ENCODE results near the gene TP63.

TP63 gene

GRCh38 chr3:189787632-189788031 is 156.4 kb downstream of the TP63 start:
- no peaks in the 10 kb centered on the region for H3K4me1 ChIP-seq (ENCODE audit: insufficient read depth, low read length)
- no peak overlapping the region for H3K4me3 ChIP-seq (ENCODE audit: low read depth in 1 of 2, low read length in 2 of 2)
- H3K9me3 ChIP-seq (ENCODE audit: low read length), result no peaks in the 10 kb centered on the region
- no peak overlapping the region for H3K27ac ChIP-seq (ENCODE audit: low read depth, low read length)
- H3K9ac ChIP-seq (ENCODE audit: low read length), result no peak overlapping the region
- H3K27me3 ChIP-seq (ENCODE audit: control insufficient read depth in 1 of 2, insufficient read depth in 2 of 2, low read length in 2 of 2), result no peaks in the 10 kb centered on the region
- no peaks in the 10 kb centered on the region for H3K36me3 ChIP-seq (ENCODE audit: insufficient read depth, low read length)

DNA sequence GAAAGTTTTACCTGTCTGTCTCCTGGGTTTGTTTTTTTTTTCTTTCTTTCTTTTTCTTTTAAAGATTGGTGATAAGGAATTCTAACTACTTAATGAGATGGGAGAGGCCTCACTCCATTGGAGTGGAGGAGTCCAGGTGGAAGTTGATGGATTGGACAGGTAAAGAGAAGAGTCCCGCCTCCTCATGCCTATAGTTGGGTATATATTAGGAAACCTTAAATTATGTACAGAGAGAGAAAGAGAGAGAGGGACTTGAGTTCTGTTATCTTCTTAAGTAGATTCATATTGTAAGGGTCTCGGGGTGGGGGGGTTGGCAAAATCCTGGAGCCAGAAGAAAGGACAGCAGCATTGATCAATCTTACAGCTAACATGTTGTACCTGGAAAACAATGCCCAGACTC is 158.2 kb downstream of the TP63 start:
- H3K4me1 ChIP-seq (ENCODE audit: insufficient read depth, low read length), result no peaks in the 10 kb centered on the region
- H3K27ac ChIP-seq (ENCODE audit: low read depth, low read length), result no peak overlapping the region
- no peak overlapping the region for H3K9ac ChIP-seq (ENCODE audit: low read length)
- no peaks in the 10 kb centered on the region for H3K27me3 ChIP-seq (ENCODE audit: control insufficient read depth in 1 of 2, insufficient read depth in 2 of 2, low read length in 2 of 2)
- H3K4me3 ChIP-seq (ENCODE audit: low read depth in 1 of 2, low read length in 2 of 2), result no peak overlapping the region
- H3K36me3 ChIP-seq (ENCODE audit: insufficient read depth, low read length), result no peaks in the 10 kb centered on the region
- H3K9me3 ChIP-seq (ENCODE audit: low read length), result no peaks in the 10 kb centered on the region

DNA sequence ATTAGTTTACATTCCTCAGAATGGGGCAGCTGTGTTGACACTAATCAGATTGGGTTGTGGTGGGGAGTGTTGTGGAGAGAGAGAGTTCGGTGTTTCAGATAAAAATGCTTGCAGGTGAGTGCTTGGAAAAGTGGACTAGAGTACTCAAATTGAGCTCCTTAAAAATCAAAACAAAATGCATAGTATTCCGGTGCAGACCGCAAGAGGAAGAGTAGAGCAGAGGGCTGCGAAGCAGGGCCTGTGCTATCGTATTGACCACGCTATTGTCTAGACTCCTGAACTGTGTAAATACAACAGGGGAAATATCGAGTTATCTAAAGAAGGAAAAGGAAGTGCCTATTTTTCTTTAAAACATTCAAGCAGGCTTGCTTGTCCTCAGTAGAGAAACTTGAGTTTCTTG is 159.5 kb downstream of the TP63 start:
- Histone ChIP-seq H3K9me3 (ENCODE audit: low read length) (no peaks in the 10 kb centered on the region), H3K36me3 (ENCODE audit: insufficient read depth, low read length) (no peaks in the 10 kb centered on the region), H3K9ac (ENCODE audit: low read length) (no peak overlapping the region), H3K27ac (ENCODE audit: low read depth, low read length) (no peak overlapping the region), H3K4me3 (ENCODE audit: low read depth in 1 of 2, low read length in 2 of 2) (no peak overlapping the region), H3K4me1 (ENCODE audit: insufficient read depth, low read length) (no peaks in the 10 kb centered on the region), H3K27me3 (ENCODE audit: control insufficient read depth in 1 of 2, insufficient read depth in 2 of 2, low read length in 2 of 2) (no peaks in the 10 kb centered on the region)

DNA sequence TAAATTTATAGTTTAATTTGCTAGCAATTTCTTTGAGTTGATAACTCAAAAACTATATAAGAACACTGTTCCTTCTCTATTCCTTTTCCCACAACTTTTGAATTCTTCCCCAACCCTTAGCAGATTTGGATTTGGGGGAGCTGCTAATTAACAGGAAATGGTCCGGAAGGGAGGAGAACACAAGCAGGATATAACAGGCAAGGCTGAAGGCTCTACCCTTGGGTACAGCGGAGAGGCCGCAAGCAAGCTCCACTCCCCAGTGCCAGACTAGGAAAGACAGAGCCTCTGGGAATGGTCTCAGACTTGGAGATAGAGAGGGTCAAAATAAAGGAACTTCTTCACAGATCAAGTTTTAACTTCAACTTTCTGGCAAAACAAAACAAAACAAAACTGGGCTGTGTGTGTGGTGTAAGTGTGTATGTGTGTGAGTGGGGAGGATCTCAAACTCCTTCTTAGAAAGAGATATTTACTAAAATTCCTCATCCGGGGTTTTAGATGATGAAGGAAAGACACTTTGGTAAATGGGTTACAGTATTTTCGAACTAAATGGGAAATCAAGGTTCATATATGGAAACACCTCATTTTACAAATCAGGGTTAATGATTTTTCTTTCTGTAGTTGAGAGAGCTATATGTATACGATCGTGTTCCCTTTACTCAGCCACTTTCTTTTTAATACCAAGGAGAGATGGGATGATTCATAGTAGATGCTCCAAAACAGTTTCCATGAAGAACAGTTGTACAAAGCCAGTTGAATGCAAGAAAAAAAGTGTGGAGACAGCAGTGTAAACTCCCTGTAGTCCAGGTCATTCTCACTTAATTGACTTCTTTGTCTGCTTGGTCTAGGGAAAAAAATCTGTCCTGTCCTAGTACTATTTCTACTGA is 161.1 kb downstream of the TP63 start:
- Histone ChIP-seq H3K27ac (ENCODE audit: low read depth, low read length) (no peak overlapping the region), H3K4me3 (ENCODE audit: low read depth in 1 of 2, low read length in 2 of 2) (no peak overlapping the region), H3K4me1 (ENCODE audit: insufficient read depth, low read length) (no peaks in the 10 kb centered on the region), H3K27me3 (ENCODE audit: control insufficient read depth in 1 of 2, insufficient read depth in 2 of 2, low read length in 2 of 2) (no peaks in the 10 kb centered on the region), H3K9ac (ENCODE audit: low read length) (no peak overlapping the region), H3K9me3 (ENCODE audit: low read length) (no peaks in the 10 kb centered on the region), H3K36me3 (ENCODE audit: insufficient read depth, low read length) (no peaks in the 10 kb centered on the region)

- H3K4me3 ChIP-seq (ENCODE audit: low read depth in 1 of 2, low read length in 2 of 2), result no peak overlapping the region
- no peaks in the 10 kb centered on the region for H3K9me3 ChIP-seq (ENCODE audit: low read length)
- H3K4me1 ChIP-seq (ENCODE audit: insufficient read depth, low read length), result no peaks in the 10 kb centered on the region
- no peak overlapping the region for H3K9ac ChIP-seq (ENCODE audit: low read length)
- H3K27ac ChIP-seq (ENCODE audit: low read depth, low read length), result no peak overlapping the region
- no peaks in the 10 kb centered on the region for H3K36me3 ChIP-seq (ENCODE audit: insufficient read depth, low read length)
- no peaks in the 10 kb centered on the region for H3K27me3 ChIP-seq (ENCODE audit: control insufficient read depth in 1 of 2, insufficient read depth in 2 of 2, low read length in 2 of 2)
Measured at GRCh38 chr3:189794518-189794917, 163.3 kb downstream of the TP63 start.

GRCh38 chr3:189797103-189797750 is 166.0 kb downstream of the TP63 start:
- H3K36me3 ChIP-seq (ENCODE audit: insufficient read depth, low read length), result no peaks in the 10 kb centered on the region
- no peaks in the 10 kb centered on the region for H3K9me3 ChIP-seq (ENCODE audit: low read length)
- no peaks in the 10 kb centered on the region for H3K4me1 ChIP-seq (ENCODE audit: insufficient read depth, low read length)
- H3K9ac ChIP-seq (ENCODE audit: low read length), result no peak overlapping the region
- no peak overlapping the region for H3K27ac ChIP-seq (ENCODE audit: low read depth, low read length)
- H3K27me3 ChIP-seq (ENCODE audit: control insufficient read depth in 1 of 2, insufficient read depth in 2 of 2, low read length in 2 of 2), result no peaks in the 10 kb centered on the region
- H3K4me3 ChIP-seq (ENCODE audit: low read depth in 1 of 2, low read length in 2 of 2), result no peak overlapping the region

- H3K36me3 ChIP-seq (ENCODE audit: insufficient read depth, low read length), result no peaks in the 10 kb centered on the region
- H3K27ac ChIP-seq (ENCODE audit: low read depth, low read length), result no peak overlapping the region
- H3K27me3 ChIP-seq (ENCODE audit: control insufficient read depth in 1 of 2, insufficient read depth in 2 of 2, low read length in 2 of 2), result no peaks in the 10 kb centered on the region
- H3K4me3 ChIP-seq (ENCODE audit: low read depth in 1 of 2, low read length in 2 of 2), result no peak overlapping the region
- no peak overlapping the region for H3K9ac ChIP-seq (ENCODE audit: low read length)
- H3K9me3 ChIP-seq (ENCODE audit: low read length), result no peaks in the 10 kb centered on the region
- no peaks in the 10 kb centered on the region for H3K4me1 ChIP-seq (ENCODE audit: insufficient read depth, low read length)
Measured at GRCh38 chr3:189799366-189799765, 168.2 kb downstream of the TP63 start.

- no peaks in the 10 kb centered on the region for H3K9me3 ChIP-seq (ENCODE audit: low read length)
- no peaks in the 10 kb centered on the region for H3K27me3 ChIP-seq (ENCODE audit: control insufficient read depth in 1 of 2, insufficient read depth in 2 of 2, low read length in 2 of 2)
- H3K36me3 ChIP-seq (ENCODE audit: insufficient read depth, low read length), result no peaks in the 10 kb centered on the region
- no peak overlapping the region for H3K9ac ChIP-seq (ENCODE audit: low read length)
- H3K4me3 ChIP-seq (ENCODE audit: low read depth in 1 of 2, low read length in 2 of 2), result no peak overlapping the region
- H3K27ac ChIP-seq (ENCODE audit: low read depth, low read length), result no peak overlapping the region
- no peaks in the 10 kb centered on the region for H3K4me1 ChIP-seq (ENCODE audit: insufficient read depth, low read length)
Measured at GRCh38 chr3:189800436-189800835, 169.2 kb downstream of the TP63 start.

- Histone ChIP-seq H3K27me3 (ENCODE audit: control insufficient read depth in 1 of 2, insufficient read depth in 2 of 2, low read length in 2 of 2) (no peaks in the 10 kb centered on the region), H3K36me3 (ENCODE audit: insufficient read depth, low read length) (no peaks in the 10 kb centered on the region), H3K4me1 (ENCODE audit: insufficient read depth, low read length) (no peaks in the 10 kb centered on the region), H3K4me3 (ENCODE audit: low read depth in 1 of 2, low read length in 2 of 2) (no peak overlapping the region), H3K9me3 (ENCODE audit: low read length) (no peaks in the 10 kb centered on the region), H3K27ac (ENCODE audit: low read depth, low read length) (no peak overlapping the region), H3K9ac (ENCODE audit: low read length) (no peak overlapping the region)
Measured at GRCh38 chr3:189803254-189803653, 172.1 kb downstream of the TP63 start.

DNA sequence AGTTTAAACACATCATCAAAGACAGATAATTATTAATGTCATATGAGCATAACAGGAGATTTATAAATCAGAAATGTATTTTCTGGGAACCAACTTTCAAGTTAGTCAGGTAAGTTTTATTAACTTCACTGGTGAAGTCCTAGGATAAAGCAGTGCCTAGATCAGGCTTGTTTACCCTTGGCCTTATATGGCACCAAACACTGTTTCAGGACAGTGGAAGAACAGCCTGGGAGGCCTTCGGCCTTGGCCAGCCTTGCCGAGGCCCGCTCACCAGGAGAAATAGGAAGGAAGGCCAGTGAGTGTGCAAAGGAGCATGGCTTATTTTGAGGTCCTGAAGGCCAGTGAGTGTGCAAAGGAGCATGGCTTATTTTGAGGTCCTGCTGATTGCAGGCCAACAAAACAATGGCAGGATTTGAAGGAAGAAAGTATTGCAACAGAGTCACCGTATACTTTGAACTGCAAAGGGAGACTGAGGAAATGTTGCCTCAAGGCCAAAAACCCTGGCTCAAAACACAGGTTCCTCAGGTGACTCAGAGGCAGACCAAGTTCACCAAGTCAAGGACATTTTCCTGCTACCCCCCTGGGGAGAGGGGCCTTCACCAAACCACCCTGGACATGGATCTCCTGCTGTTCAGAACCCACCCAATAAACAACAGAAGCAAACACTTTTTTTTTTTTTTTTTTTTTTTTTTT is 174.3 kb downstream of the TP63 start:
- no peaks in the 10 kb centered on the region for H3K36me3 ChIP-seq (ENCODE audit: insufficient read depth, low read length)
- no peak overlapping the region for H3K27ac ChIP-seq (ENCODE audit: low read depth, low read length)
- no peak overlapping the region for H3K4me3 ChIP-seq (ENCODE audit: low read depth in 1 of 2, low read length in 2 of 2)
- no peaks in the 10 kb centered on the region for H3K4me1 ChIP-seq (ENCODE audit: insufficient read depth, low read length)
- no peaks in the 10 kb centered on the region for H3K27me3 ChIP-seq (ENCODE audit: control insufficient read depth in 1 of 2, insufficient read depth in 2 of 2, low read length in 2 of 2)
- no peaks in the 10 kb centered on the region for H3K9me3 ChIP-seq (ENCODE audit: low read length)
- no peak overlapping the region for H3K9ac ChIP-seq (ENCODE audit: low read length)

GRCh38 chr3:189806171-189806951 is 175.2 kb downstream of the TP63 start:
- H3K4me3 ChIP-seq (ENCODE audit: low read depth in 1 of 2, low read length in 2 of 2), result no peak overlapping the region
- H3K9me3 ChIP-seq (ENCODE audit: low read length), result no peaks in the 10 kb centered on the region
- H3K4me1 ChIP-seq (ENCODE audit: insufficient read depth, low read length), result no peaks in the 10 kb centered on the region
- no peaks in the 10 kb centered on the region for H3K27me3 ChIP-seq (ENCODE audit: control insufficient read depth in 1 of 2, insufficient read depth in 2 of 2, low read length in 2 of 2)
- H3K27ac ChIP-seq (ENCODE audit: low read depth, low read length), result no peak overlapping the region
- no peaks in the 10 kb centered on the region for H3K36me3 ChIP-seq (ENCODE audit: insufficient read depth, low read length)
- H3K9ac ChIP-seq (ENCODE audit: low read length), result no peak overlapping the region

All from muscle layer of colon (tissue), 2 donors.